Measurements from ENCODE around the gene CXXC5.

DNA sequence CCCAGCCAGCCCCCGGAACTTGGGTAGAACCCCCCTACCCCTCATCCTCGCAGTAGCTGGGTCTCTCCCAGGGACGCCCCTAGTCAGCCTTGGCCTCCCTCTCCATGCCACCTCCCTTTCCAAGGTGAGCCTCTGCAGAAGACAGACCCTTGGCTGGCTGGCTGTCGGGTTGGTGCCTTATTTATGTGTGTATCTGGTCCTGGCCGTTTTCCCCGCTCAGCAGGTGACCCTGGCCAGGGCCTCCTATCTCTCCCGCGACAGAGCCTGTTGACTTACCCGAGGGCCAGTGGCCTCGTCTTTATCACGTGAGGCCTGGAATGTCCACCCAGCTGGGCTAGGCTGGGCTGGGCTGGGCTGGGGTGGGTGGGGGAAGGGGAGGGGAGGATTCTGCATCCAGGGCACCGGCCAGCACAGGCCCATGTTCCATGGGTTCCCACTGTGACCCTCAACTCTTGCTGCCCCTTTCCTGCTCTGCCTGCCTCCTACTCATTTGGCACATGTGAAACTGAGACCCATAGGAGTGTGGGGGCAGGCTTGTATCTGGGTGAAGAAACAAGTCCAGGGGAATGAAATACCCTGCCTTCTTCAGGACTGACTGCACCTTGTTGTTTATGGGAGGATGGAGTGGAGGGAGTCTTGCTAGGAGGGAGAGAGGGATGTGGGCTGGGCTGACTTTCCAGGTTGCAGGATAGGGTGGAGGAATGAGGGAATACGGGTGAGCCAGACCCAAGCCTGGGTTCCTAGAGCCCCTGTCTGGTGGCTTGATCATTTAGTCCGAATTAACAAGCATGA lies 3.1 kb downstream of the CXXC5 start:
- TF ChIP-seq, protein P1, sequence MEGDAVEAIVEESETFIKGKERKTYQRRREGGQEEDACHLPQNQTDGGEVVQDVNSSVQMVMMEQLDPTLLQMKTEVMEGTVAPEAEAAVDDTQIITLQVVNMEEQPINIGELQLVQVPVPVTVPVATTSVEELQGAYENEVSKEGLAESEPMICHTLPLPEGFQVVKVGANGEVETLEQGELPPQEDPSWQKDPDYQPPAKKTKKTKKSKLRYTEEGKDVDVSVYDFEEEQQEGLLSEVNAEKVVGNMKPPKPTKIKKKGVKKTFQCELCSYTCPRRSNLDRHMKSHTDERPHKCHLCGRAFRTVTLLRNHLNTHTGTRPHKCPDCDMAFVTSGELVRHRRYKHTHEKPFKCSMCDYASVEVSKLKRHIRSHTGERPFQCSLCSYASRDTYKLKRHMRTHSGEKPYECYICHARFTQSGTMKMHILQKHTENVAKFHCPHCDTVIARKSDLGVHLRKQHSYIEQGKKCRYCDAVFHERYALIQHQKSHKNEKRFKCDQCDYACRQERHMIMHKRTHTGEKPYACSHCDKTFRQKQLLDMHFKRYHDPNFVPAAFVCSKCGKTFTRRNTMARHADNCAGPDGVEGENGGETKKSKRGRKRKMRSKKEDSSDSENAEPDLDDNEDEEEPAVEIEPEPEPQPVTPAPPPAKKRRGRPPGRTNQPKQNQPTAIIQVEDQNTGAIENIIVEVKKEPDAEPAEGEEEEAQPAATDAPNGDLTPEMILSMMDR (conservative IDR thresholded peaks at IDR 0.05; ENCODE audit: low read depth, low read length): no peak
- TF ChIP-seq POLR2A (IDR thresholded peaks at IDR 0.05; ENCODE audit: low read depth, low read length): no peak
- TF ChIP-seq CEBPB (IDR thresholded peaks at IDR 0.05; ENCODE audit: low read depth, low read length): no peak

Measured in IMR-90 (cell line).